ENCODE data around the gene ACOT7.

Gene ACOT7

DNA sequence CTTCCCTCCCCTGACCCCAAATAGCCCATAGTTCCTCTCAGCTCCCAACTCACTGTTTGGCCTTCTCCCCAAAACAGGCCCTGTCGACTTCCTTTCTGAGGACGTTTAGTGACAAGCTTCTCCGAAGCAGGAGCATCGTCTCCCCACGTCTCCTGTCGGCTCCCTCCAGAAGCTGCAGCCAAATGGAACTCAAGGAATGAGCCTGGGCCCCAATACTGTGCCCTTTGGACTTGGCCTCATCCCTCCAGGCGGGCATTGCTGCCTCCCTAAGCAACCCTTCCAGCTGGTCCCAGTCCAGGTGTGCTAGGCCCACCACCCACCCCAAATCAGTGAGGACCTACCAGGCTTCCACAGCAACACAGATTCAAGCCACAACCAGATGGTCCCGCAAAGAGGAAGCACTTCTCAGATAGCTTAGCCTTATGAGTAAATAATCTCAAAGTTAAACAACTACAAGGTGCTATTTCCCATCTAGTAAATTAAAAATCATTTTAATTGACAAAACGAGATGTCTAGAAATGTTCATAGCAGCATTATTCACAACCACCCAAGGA lies 33.0 kb downstream of the ACOT7 start:
- DNase-seq (ENCODE audit: extremely low read depth, low read depth), result no peak
- TF ChIP-seq, protein P1, sequence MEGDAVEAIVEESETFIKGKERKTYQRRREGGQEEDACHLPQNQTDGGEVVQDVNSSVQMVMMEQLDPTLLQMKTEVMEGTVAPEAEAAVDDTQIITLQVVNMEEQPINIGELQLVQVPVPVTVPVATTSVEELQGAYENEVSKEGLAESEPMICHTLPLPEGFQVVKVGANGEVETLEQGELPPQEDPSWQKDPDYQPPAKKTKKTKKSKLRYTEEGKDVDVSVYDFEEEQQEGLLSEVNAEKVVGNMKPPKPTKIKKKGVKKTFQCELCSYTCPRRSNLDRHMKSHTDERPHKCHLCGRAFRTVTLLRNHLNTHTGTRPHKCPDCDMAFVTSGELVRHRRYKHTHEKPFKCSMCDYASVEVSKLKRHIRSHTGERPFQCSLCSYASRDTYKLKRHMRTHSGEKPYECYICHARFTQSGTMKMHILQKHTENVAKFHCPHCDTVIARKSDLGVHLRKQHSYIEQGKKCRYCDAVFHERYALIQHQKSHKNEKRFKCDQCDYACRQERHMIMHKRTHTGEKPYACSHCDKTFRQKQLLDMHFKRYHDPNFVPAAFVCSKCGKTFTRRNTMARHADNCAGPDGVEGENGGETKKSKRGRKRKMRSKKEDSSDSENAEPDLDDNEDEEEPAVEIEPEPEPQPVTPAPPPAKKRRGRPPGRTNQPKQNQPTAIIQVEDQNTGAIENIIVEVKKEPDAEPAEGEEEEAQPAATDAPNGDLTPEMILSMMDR (IDR thresholded peaks at IDR 0.05; ENCODE audit: low read depth, low read length), result no peak

DNA sequence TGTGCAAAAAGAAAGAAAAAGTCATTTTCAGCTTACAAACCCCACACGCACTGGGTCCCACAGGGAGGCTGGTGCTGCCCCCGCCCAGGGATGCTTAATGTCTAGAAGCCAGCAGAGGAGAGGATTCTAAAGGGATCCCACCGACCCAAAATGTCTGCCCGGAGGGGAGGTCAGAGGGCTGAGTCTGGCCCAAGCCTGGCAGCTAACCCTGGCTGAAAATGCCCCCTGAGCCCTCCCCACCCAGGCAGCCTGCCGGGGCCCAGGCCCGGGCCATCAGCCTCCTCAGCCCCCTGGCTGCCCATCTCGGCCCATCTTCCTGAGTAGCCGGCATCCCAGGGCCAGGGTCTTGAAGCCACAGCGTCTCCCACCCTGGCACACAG lies 33.5 kb downstream of the ACOT7 start:
- no peak for DNase-seq (ENCODE audit: extremely low read depth, low read depth)
- TF ChIP-seq, protein P1 (IDR thresholded peaks at IDR 0.05; ENCODE audit: low read depth, low read length), result no peak

DNA sequence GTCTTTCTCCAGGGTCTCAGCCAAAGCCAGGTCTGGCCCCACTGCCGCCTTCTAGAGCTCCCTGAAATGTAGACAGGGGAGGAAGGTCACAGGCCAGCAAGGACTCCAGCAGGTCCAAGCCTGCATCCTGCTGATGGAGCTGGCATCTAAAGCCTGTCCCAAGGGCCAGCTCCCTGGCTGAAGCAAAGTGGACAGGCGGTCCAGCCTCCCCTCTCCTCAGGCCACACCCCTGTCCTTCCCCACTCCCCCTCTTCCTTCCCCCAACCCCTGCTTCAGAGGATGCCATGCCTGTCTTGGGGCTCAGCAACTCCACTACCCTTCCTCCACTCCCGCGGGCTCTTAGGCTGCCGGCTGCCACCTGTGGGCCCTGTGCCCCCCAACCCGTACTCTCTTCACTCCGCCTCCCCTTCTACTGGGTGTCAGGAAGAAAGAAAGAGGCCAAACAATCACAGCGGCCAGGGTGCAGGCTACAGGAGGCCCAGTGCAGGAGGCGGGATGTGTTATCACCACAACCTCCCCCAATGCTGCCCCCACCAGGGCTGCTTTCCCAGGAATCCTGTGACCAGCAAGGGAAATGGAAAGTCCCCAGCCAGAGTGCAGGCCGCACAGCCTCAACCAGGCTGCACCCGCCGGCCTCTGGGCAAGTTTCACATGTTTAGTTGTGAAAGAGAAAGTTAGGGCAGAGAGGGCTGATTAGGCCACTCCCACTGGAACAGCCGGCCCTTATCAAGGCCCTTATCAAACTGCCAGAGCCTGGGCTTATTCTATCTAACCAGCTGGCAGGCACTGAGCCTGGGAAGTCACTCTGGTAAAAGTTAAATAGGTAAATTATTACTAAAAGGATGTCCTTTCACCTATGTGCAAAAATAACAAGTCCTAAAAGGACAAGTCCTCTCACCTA lies 34.1 kb downstream of the ACOT7 start:
- TF ChIP-seq, protein P1 (IDR thresholded peaks at IDR 0.05; ENCODE audit: low read depth, low read length), result no peak; the same call in none of the 2 replicates
- DNase-seq (ENCODE audit: extremely low read depth, low read depth), result peak; percentile 50

DNA sequence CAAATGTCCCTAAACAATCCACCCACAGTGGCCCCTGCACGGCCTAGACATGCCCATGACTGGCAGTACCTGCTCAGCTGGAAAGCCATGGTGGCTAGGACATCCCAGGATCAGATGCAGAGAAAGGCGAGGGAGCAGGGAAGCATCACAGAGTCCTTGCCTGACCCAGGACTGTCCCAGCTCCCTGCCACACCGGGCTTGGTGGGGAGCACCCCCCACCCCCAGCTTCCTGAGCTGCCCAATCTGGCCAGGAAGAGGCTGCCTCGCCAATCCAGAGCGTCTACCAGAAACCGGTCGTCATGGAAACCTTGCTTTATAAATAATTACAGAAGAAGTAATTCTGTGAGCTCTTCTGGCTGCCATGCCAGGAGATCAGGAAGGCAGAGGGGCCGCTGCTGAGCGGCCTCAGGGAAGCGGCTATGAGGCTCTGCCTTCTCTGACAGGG lies 34.8 kb downstream of the ACOT7 start:
- TF ChIP-seq, protein P1 (IDR thresholded peaks at IDR 0.05; ENCODE audit: low read depth, low read length), result no peak; the same call in 1 of the 2 replicates
- DNase-seq (ENCODE audit: extremely low read depth, low read depth), result peak; percentile 61

DNA sequence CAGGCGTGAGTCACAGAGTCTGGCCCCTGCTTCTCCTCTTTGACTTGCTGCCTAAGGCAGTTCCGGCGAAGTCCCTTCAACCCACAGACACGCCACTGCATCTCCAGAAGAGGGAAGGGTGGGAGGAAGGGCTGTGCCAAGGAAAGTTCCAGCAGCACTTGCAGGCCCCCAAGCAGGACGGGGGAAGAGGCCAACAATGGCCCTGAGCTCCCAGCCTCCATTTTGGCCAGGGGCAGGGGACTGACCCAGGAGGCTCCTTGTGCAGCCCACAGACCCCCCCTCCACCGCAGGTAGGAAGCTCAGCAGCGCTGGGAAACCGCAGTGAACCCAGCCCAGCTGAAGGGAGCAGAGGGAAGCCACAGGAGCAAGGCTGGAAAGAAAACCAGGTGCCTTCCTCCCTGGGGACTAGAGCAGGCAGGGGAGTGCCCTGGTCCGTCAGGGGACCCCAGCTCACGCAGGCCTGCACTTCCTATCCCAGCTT lies 35.4 kb downstream of the ACOT7 start:
- no peak for DNase-seq (ENCODE audit: extremely low read depth, low read depth)
- TF ChIP-seq, protein P1 (IDR thresholded peaks at IDR 0.05; ENCODE audit: low read depth, low read length), result no peak

DNA sequence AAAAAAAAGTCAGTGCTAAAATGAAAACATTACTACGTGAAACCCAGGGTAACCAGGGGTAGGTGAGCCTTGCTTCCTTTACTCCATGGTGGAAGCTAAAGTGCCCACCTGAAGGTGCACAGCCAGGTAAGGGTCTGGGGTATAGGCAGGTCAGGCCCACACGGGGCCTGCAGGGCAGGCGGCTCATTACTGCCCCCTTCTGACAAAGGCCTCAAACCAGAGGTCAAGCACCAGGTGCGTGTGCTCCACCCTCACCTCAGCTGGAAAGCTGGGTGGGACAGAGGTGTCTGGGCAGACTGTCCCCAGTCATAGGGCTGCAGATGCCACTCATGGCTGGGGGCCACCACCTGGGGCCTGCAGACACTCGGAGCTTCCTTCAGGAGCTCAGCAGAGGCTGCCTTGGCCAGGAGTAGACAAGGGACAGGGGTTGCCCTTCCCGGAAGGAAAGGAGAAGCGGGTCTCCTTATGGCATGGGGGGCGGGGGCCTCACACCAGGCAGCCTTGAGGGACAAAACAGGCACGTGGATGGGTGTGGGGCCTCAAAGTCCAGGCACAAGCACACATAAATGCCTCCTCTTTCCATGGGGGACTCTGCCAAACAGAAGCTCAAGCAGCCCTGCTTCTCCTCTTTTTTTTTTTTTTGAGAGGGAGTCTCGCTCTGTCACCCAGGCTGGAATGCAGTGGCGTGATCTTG lies 36.2 kb downstream of the ACOT7 start:
- no peak for DNase-seq (ENCODE audit: extremely low read depth, low read depth)
- TF ChIP-seq, protein P1 (IDR thresholded peaks at IDR 0.05; ENCODE audit: low read depth, low read length), result no peak; the same call in 1 of the 2 replicates
